ENCODE data around the gene PTGER3.

Gene PTGER3

DNA sequence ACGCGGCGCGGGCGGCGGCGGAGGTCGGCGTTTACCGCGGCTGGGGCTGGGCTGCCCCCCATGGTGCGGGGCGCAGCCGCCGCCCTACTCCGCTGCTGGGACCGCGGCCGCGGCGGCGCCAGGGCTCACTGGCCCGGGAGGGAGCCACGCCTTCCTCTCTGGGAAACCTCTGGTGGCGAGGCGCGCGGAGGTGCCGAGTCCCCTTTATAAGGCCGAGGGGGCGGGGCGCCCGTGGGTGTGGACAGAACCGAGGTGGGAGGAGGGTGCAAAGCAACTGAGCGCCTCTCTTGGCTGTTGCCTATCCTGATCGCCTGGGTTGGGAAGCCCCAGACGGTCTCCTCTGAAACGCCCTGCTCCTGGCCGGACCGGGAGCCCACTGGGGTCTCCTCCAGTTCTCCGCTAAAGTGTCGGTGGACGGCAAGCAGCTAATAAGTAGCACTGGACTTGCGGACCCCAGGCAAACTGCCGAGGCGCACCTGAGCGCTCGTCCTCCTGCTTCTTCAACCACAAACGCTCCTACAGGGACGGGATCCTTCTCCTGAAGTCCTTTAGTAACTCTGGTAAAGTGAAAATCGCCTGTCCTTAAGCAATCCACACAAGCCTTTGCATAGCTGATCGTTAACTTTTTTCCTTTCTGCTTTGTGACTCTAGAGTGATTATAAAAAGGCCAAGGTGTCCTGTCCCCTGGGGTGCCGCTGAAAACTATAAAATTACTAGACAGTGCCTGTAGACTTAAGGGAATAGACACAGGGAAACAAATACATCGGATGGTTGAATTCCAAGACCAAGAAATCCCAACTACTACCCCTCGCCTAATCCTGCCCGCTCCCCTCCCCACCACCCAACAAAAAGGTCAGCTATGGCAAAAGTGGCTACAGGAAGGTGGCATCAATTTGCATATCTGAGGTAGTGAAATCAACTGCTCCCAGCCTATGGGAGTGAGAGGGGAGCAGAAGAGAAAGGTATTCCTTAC lies at the start of gene PTGER3:
TSS of gene PTGER3 (minus strand) at position 182 of the 973 bp plus-strand sequence. CDS start 239 bp downstream, outside the sequence.
- DNase-seq (ENCODE audit: low read depth): peak; percentile 25

DNA sequence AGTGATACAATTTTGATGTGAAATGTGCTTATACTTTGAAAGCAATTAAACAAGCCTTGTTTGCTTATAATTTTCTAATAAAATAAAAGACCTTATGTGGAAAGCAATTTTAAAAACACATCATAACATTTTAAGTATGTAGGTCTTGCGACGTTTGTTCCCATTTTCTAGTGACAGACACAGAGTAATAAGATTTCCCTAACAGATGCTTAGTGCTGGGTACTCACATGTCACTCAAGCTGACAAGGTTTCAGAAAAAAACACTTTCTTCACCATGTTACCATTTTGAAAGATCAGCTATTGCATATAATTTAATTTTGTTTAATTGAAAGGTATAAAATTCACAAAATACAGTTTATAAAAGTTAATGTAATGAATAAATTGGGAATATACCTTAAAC lies 47.3 kb upstream of the PTGER3 start:
- no peak for DNase-seq (ENCODE audit: low read depth)

DNA sequence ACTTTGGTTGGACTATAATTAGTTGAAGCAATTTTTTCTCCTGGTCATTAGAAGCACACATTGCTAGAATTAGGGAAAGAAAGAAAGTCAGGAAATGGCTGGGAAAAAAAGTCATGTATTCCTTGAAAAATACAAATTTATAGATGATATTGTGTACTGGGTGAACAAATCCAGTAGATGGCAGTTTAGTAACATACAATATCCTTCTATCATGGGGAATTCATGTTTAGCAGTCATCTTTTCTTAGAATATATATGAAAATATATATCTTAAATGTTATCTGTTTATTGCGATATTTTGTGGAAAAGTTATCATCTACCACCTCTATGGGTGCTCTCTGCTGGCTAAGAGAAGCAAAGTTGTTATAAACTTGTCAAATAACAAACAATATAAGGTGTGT lies 46.3 kb upstream of the PTGER3 start:
- no peak for DNase-seq (ENCODE audit: low read depth)

DNA sequence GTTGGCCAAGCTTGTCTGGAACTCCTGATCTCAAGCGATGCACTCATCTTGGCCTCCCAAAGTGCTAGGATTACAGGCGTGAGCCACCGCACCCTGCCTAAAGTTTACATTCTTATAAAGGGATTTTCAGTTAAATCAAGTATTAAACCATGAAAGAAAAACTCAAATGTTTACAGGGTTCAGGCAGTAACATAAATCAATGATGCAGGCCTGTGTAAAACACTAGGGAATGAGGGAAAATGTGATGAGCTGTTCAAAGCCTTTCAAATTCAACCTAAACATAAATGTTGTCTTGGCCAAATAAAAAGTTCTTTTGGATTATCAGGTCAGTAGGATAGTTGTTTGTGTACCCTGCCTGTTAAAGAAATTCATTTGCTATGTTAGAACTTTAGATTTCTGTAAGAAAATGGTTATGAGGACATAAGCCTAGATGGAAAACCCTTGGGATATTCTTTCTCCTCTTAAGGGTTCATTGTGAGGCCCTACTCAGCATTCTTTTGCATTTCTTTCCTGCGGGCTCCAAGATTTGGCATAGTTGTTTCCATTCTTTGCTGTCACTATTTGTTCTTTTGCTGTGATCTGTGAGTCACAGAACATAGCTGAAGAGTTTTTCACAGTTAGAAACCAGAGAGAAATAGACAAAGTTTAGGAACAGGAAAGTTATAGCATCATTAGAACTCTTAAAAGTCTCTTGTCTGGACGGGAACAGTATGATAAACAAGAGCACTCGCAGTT lies 42.1 kb upstream of the PTGER3 start:
- no peak for DNase-seq (ENCODE audit: low read depth)

DNA sequence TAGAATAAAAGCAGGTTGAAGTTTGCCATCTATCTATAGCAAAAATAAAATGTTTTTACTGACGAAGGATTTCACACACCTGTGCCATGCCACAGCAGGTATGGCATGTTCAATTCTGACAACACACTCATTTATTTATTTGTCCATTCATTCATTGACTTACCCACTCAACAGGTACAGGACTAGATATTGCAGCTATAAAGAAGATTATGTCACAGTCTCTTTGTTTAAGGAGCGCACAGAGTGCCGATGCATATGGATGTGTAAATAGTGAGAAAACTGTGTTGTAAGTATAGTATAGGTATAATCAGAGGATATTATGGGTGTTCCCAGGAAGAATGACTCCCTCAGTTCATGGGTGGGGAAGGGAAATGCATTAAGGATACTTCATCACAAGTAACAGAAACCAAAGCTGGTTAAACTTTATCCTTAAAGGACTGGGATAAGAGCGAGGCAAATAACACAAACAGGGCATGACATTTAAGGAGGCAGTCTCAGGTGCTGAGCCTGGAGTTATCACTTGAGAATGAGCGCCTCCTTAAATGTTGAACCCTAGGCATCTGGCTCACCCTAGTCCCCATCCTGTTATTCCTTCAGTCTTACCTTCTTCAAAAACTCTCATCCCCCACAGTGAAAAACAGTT lies 41.1 kb upstream of the PTGER3 start:
- DNase-seq (ENCODE audit: low read depth): no peak

DNA sequence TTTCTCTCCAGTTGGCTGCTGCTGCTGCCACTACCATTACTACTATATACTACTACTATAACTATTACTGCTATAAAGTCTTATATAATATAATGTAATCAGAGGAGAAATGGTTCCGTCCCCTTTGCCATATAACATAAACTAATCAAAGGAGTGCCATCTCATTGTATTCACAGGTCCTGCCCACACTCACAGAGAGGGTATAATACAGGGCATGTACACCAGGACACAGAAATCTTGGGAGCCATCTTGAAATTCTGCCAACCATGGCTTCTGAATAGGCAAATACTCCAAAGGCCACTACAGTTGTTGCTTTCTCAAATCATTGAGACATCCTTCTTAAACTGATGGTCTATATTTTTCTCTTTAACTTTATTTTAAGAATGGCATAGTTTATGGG lies 40.1 kb upstream of the PTGER3 start:
- DNase-seq (ENCODE audit: low read depth): no peak

DNA sequence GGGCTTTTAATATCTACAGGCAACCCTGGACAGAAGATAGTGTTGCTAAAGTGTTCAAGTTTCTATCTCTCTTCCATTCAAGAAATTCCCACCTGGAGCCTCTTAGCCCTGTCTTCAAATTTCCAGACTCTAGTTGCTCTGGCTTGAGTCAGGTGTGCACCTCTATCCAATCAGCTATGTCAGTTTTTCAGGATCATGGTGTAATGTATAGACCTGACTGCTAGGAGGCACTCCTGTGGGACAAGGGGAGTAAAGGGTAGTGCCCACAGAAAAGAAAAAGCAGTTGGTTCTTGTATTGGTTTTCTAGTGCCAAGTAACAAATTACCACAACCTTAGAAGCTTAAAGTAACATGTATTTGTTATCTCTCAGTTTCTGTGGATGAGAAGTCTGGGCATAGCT lies 39.4 kb upstream of the PTGER3 start:
- no peak for DNase-seq (ENCODE audit: low read depth)

DNA sequence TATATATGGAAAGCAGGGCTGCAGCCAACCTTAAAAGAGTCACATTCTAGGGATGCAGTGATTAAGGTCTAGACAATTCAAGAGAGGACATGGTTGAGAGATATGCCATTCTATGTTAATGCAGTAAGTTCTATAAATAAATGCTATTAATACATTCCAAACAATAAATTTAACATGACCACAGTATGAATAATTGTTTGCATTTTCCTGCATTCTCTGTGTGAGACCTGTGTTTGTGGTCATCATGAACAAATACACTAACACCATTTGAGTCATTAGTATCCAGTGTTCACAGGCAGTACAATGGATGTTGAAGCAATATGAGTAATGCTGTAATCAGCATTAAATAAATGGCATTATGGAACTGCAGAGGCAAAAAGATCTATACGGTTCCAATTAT lies 38.7 kb upstream of the PTGER3 start:
- no peak for DNase-seq (ENCODE audit: low read depth)

DNA sequence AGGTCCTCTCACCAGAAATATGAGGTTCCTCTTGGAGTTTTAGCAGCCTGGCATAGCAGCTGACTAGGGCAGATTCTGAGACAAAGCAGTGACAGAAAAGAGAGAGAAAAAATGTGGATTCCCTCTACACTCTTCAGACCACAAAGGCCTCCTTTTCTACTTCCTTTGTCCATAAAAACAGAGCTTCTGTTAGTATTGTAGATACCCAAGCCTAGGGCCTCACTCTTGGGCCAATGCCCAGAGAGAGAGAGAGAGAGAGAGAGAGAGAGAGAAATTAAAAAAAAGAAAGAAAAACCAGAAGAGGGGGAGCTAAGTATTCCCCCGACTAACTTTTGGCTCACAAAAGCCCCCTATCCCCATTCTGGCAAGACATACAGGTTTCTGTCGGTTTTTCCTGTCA lies 35.7 kb upstream of the PTGER3 start:
- no peak for DNase-seq (ENCODE audit: low read depth)

DNA sequence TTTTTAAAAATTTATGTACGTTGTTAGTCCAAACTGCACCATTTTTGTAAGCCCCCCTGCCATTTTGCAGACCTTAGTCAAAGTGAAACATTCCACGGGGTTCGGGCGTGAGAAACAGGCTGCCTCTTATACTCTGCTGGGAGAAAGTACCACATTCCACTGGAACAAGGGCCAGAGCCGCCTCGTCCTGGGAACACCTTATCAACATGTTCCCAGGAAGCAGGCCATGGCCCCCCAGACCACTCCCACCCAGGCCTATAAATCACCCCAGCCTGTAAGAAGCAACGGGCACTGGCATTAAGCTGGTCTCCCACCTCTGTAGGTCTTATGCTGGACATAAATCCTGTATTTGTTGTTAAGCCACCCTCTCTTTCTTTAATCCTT lies 34.1 kb upstream of the PTGER3 start:
- no peak for DNase-seq (ENCODE audit: low read depth)

DNA sequence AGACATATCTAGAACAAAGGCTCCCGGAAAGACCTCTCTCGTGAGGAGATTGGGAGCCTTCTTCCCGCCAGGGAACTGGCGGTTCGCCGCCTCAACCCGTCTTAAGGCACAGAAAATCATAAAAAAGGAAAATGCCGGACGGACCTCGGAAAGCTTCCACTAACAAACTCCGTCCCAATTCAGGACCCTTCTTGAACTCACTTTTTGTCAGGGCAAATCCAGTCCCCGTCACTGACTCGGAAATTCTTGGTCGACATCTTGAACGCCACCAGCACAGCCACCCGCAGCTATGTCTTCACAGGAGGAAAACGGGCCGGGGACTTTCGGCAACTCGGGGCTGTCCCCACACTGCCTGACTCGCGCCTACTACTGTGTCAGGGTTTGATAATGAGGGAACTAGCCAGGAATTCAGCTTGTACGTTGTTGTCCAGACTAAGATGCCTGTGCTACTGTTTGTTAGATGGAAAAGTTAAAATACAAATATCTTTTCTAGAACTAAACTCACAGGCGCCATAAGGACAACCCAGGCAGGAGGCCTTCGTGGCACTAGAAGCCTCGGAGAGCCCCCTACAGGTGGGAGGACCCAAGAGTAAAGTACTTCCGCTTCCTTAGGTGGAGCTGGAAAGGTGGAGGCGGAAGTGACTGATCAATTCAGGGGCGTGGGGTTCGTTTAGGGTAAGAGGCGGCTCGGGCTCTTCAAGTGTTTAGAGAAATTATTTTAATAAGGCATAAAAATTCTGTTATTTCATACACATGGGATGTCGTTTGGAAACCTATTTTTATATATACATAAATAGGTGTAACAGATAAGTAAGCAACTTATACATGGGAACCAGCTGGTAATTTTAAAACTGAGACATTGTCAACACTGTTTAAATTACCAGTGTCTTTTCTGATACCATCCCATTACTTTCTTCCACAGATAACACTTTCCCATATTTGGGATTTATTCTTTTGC lies 33.4 kb upstream of the PTGER3 start, which contains the start of gene ZRANB2:
TSS of gene ZRANB2 (minus strand) at position 297 of the 958 bp plus-strand sequence. CDS start at position 257, 40 bp downstream.
- peak; percentile 83 for DNase-seq (ENCODE audit: low read depth)

DNA sequence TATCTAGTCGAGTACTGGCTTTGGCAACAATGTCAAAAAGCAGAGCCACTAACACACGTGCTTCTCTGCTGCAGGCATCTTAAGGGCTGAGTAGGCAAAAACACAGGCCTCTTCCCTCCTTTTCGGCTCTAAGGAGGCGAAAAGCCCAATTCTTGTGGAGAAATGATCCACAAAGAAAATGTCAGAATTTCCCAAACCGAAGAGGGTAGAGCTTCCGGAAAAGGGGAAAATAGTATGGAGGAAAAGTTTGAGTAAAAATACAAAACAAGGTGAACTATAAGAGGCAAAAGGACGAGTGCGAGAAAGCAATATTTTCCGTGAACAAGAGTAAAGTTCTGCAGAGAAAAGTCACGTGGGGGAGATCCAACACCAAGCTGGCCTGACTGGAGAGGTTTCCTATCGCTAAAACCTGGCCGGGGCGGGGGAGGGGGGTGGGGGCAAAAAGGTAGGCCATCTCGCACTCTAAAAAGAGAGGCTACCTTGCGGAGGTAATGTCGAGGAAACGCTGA lies 32.7 kb upstream of the PTGER3 start:
- DNase-seq (ENCODE audit: low read depth): no peak

DNA sequence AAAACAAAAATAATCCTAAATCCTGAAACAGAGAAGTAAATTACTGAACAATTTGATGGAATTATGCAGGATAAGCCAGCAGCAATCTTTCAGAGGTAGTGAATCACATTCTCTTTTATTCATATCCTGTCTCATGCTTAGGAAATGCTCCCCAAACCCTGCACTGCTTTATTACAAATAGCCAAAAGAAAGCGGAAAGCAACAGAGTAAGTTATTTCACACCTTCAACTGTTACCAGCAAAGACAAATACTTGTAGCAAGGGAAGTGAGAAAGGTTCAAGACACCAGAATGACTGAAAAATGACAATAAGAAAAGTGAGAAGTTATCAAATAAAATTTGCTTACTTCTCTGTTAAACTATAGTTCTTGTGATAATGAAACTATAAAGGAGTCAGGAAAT lies 27.1 kb upstream of the PTGER3 start:
- no peak for DNase-seq (ENCODE audit: low read depth)

DNA sequence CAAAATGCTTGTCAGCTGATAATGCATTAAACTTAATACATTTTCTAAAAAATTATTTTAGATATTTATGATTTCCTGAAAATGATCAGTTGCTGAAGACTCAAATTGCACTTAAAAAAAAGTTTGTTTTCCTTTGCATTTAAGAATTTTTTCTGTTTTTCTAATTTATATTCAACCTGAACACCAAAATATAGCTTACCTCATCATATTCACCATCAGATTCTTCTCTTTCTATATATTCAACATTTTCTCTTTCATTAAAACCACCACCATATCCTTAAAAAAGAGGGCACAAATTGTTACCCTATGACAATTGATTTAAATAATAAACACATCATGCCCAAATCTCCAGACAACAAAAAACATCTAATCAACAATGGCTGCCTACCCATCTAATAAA lies 24.7 kb upstream of the PTGER3 start:
- no peak for DNase-seq (ENCODE audit: low read depth)

DNA sequence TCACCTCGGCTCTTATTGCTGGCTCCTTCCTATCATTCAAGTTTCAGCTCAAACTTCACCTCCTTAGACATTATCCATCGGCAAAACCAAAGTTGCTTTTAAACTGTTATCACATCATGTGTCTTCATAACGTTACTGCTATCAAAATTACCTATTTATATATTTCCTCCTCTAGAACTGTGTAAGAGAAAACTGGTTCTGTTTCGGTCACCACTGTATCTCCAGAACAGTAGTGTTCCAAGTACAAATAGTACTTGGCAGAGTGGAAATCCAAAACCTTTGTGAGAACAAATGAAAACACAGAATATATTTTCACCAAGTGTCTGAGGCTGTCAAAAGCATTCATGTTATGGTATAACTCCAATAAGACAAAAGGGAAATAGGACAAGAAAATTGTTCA lies 24.1 kb upstream of the PTGER3 start:
- DNase-seq (ENCODE audit: low read depth): no peak

DNA sequence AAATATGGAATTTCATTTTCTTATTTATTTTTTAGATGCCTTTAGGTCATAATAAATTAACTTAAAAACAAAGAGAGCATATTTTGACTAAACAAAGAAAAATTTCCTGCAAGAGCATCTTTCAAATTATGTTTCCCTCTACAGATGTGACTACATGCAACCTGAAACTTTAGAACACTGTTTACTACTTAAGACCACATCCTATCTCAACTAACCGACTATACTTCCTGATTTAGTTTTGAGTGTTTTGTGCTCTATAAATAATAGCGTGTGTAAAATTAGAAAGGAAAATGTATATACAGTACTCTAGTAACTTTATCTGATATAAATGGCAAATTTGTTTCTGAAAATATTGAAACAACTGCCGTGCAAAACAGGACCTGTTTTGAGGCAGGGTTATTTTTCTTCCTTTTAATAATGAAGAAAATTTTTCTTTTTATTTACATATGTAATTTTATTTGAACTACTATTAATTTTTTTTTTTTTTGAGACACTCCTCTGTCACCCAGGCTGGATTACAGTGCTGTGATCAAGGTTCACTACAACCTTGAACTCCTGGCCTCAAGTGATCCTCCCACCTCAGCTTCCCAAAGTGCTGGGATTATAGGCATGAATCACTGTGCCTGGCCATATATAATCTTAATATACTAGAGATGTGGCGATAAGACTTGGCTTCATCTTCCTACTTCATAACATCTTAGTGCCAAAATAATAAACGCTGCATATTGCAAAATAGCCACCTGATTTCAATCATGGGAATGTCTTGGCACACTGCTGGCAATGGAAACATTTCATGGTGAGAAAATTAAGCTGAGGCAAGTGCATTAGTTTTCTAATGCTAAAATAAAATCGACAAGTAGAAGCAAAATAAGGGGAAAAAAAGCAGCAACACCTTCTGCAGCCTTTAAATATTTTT lies 21.0 kb upstream of the PTGER3 start:
- DNase-seq (ENCODE audit: low read depth): no peak

DNA sequence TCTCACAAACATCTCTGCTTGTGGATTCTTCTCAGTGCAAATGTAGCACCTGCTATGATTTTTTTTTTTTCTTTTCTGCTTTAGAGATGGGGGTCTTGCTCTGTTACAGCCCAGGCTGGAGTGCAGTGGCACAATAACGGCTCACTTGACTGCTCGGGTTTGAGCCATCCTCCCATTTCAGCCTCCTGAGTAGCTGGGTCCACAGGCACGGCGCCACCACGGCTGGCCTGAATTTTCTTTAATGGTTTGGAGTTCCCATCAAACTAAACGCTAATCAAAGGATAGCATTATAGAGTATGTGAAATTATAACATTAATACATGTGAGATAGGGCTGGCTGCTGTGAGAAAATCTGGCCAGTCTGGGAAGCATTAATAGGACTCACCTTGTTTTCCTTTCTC lies 7.2 kb upstream of the PTGER3 start:
- DNase-seq (ENCODE audit: low read depth): no peak

DNA sequence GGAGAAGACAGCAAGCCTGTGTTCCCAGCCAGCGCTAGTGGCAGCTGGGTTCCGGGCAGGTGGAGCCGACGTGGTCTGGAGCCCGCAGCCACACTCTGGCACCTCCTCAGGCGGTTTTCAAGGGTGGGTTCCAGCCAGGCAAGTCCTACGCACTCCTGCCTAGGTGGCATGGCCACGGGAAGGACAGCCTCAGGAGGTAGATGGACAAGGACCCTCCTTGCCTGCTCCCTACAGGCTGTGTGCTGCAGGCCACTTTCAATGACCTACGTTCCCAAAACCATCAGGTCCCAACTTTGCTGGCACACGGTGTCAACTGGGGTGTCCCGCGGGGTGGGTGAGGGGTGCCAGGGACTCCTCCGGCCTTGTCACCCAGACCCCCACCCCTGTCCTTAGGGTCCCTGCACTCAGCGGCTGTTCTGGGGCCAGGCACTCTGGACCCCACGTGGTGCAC lies 6.7 kb upstream of the PTGER3 start:
- no peak for DNase-seq (ENCODE audit: low read depth)

DNA sequence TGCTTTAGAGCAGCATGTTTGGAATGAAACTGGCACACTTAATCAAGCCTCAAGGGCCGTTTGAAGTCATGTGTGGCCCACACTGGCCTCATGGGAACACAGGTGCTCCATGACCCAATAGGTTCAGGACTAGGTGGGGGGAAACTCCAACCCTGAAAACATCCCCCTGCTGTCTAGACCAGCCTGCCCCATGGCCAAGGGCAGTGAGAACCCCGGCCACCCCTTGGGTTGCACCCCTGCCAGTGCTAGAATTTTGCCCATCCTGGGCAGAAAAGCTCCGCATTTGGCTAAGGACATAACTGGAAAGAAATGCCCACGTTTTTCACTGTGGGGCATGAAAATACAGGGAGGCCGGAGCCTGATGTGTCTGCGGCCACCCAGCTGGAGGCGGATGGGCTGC lies 6.1 kb upstream of the PTGER3 start:
- DNase-seq (ENCODE audit: low read depth): no peak

DNA sequence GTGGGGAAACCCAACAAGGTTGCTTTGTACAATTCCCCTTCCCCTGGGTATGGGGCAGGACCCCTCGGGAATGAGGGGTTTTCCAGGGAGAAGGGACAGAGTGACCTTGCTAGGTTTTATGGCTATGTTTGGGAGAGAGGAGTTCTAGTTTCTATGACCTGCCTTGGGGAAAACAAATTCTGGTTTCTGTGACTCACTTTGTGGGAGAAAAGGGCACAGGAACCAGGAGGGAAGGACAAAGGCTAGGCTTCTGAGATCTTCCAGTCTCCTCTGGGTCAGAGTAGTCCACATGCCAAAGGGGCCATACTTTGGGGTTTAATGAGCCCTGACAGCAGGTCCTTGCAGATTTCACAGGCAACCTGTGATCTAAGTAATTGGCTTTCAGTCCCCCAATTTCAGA lies 5.5 kb upstream of the PTGER3 start:
- DNase-seq (ENCODE audit: low read depth): no peak
